PFSK-1 (cell line): ENCODE results near the gene WSCD2.

Experiments used
- FOXP2 ChIP-seq: optimal IDR thresholded peaks from 2 replicates; pipeline ENCODE3; 2011; ENCODE audit warnings: borderline replicate concordance, control low read depth, inconsistent platforms; ENCODE audit not compliant: insufficient read depth; ENCODE audit errors: extremely low read length, extremely low read depth
- POLR2AphosphoS5 ChIP-seq: IDR thresholded peaks from 2 replicates; pipeline ENCODE4 v1.6.1; 2012; ENCODE audit warnings: low read depth, mild to moderate bottlenecking, control low read depth, low read length, moderate library complexity
- SIN3A ChIP-seq: IDR thresholded peaks from 2 replicates; pipeline ENCODE4 v1.6.1; 2012; ENCODE audit warnings: mild to moderate bottlenecking, low read length, moderate library complexity, borderline replicate concordance; ENCODE audit not compliant: insufficient read depth
- TAF1 ChIP-seq: IDR thresholded peaks from 2 replicates; pipeline ENCODE4 v1.6.1; 2012; ENCODE audit warnings: low read length, control low read depth, borderline replicate concordance; ENCODE audit not compliant: insufficient read depth
- TF ChIP-seq, protein P1 (sequence below), 2 experiments: IDR thresholded peaks; 2 replicates each; pipeline versions ENCODE4 v1.6.1 to v1.8.0; 2011 to 2012; ENCODE audit warnings: low read depth in 2 of 2, low read length in 2 of 2, control low read depth in 1 of 2, inconsistent platforms in 1 of 2, mild to moderate bottlenecking in 1 of 2, moderate library complexity in 1 of 2; ENCODE audit not compliant: insufficient read depth in 1 of 2

The WSCD2 gene

GRCh38 chr12:108207791-108208730 is 79.0 kb downstream of the WSCD2 start:
- TF ChIP-seq POLR2AphosphoS5 (no peak), SIN3A (no peak), TAF1 (no peak), FOXP2 (no peak)
- TF ChIP-seq, protein P1, sequence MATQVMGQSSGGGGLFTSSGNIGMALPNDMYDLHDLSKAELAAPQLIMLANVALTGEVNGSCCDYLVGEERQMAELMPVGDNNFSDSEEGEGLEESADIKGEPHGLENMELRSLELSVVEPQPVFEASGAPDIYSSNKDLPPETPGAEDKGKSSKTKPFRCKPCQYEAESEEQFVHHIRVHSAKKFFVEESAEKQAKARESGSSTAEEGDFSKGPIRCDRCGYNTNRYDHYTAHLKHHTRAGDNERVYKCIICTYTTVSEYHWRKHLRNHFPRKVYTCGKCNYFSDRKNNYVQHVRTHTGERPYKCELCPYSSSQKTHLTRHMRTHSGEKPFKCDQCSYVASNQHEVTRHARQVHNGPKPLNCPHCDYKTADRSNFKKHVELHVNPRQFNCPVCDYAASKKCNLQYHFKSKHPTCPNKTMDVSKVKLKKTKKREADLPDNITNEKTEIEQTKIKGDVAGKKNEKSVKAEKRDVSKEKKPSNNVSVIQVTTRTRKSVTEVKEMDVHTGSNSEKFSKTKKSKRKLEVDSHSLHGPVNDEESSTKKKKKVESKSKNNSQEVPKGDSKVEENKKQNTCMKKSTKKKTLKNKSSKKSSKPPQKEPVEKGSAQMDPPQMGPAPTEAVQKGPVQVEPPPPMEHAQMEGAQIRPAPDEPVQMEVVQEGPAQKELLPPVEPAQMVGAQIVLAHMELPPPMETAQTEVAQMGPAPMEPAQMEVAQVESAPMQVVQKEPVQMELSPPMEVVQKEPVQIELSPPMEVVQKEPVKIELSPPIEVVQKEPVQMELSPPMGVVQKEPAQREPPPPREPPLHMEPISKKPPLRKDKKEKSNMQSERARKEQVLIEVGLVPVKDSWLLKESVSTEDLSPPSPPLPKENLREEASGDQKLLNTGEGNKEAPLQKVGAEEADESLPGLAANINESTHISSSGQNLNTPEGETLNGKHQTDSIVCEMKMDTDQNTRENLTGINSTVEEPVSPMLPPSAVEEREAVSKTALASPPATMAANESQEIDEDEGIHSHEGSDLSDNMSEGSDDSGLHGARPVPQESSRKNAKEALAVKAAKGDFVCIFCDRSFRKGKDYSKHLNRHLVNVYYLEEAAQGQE (IDR thresholded peaks at IDR 0.05; ENCODE audit: insufficient read depth in 1 of 2, low read depth in 2 of 2, low read length in 2 of 2), result no peak

DNA sequence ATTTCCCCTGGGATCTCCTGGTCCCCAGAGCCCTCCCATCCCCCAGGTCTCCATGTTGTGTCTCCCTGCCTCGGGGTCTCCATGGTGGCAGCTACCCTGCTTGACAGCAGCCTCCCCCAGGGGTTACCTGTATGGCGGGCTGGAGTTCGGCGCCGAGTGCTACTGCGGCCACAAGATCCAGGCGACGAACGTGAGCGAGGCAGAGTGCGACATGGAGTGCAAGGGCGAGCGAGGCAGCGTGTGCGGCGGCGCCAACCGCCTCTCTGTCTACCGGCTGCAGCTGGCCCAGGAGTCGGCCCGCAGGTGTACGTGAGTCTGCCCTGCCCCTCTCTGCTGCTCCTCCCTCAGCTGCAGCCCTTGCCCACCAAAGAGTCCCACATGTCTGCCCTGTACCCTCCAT is 80.9 kb downstream of the WSCD2 start:
- TF ChIP-seq FOXP2 (no peak), POLR2AphosphoS5 (no peak), SIN3A (no peak)

DNA sequence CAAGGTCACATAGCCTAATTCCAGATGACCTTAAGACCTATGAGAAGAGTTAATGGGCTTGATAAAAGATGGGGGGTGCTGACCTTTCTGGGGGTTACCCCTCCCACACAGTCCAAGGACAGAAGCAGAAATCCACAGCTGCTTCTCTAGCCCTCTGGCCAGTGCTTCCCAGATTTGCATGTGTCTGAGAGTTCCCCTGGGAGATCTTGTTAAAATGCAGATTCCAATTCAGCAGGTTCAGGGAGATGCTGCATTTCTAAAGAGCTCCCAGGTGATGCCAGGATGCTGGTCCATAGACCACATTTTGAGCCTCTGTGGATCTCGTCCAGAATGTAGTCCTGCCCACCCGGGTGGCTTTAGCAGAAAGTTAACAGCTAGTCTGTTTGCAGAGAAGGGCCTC is 82.1 kb downstream of the WSCD2 start:
- TF ChIP-seq FOXP2 (no peak), SIN3A (no peak)

DNA sequence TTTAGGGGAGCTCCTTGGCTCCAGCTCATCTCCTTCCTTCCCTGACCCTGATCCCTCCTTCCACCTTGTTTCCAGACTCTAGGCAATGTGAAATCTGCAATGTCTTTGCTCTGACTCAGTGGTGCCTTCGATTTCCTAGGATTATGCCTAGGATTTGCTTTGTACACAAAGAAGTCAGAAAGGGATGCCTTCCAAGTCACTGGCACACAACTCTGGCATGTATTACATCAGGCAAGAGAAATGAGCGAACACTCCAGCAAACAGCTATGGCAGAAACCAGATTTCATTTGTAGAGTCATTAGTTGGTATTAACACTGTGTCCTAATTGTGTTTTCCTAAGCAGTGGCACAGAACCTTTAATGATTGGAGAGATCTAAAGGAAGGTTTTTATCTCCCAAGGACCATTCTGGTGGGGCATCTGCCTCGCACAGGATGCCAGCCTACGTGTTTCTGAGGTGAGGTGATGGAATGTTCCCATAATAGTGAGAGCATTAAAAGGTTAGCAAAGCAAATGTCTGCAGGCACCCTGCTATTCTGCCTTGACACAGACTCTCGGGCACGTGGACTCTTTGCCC is 84.9 kb downstream of the WSCD2 start:
- no peak for TF ChIP-seq SIN3A
- TF ChIP-seq FOXP2, result no peak
- no peak for TF ChIP-seq POLR2AphosphoS5

DNA sequence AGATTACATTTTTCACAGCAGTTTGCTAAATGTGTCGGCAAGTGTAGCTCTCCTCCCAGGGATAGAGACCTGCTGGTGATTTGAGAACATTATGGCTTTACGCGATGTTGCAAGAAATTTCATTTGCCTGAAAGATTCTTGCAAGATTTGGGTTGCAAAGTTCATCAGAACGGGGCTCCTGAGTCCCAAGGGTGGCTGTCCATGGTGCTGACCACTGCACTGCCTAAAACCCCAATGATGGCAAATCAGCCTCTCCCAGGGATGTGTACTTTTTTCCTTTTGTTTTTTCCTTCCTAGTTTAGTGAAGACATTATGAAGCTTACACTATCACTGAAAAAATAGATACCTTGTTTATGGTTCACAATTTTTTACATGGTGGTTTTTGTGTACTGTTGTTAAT is 85.4 kb downstream of the WSCD2 start:
- TF ChIP-seq, protein P1 (IDR thresholded peaks at IDR 0.05; ENCODE audit: insufficient read depth in 1 of 2, low read depth in 2 of 2, low read length in 2 of 2), result peak; percentile 93 to 98
- TF ChIP-seq TAF1, result no peak
- no peak for TF ChIP-seq SIN3A
- no peak for TF ChIP-seq POLR2AphosphoS5
- no peak for TF ChIP-seq FOXP2

DNA sequence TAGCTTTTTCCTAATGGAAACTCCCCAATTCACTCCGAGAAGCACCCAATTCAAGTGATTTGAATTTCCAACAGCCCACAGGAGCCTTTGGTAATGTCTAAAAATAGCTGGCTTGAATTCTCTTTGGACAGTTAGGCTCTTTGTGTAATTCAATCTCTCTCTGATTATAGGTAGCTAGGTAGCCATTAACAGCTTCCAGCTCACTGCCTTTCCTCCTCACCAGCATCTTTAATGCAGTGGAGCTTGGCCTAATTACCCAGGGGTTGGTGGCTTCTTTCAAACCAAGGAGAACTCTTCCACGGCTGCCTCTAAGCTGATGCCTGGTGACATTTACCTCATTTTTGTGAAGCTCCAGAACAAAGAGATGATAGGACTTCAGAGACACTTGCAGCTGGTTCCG is 86.4 kb downstream of the WSCD2 start:
- TF ChIP-seq FOXP2, result no peak
- no peak for TF ChIP-seq POLR2AphosphoS5
- TF ChIP-seq, protein P1 (IDR thresholded peaks at IDR 0.05; ENCODE audit: insufficient read depth in 1 of 2, low read depth in 2 of 2, low read length in 2 of 2), result no peak
- TF ChIP-seq TAF1, result no peak
- TF ChIP-seq SIN3A, result no peak
